ENCODE results near the gene RNF25.
A peak's percentile ranks its signal among the peaks of the same experiment; 100 is the strongest.

The RNF25 gene

GRCh38 chr2:218679119-218679518, 7.3 kb upstream of the RNF25 start:
- no peak for DNase-seq

GRCh38 chr2:218671097-218671653, 627 bp downstream of the RNF25 start:
- DNase-seq: no peak

- no peak for DNase-seq
Measured at GRCh38 chr2:218664653-218665052, 7.1 kb downstream of the RNF25 start.

- no peak for DNase-seq
Measured at GRCh38 chr2:218663901-218664300, 7.9 kb downstream of the RNF25 start.

GRCh38 chr2:218662827-218663226, 9.0 kb downstream of the RNF25 start:
- DNase-seq: no peak

GRCh38 chr2:218662377-218662776, 9.4 kb downstream of the RNF25 start:
- no peak for DNase-seq

- DNase-seq: no peak
Measured at GRCh38 chr2:218659988-218660358, 11.8 kb downstream of the RNF25 start.

GRCh38 chr2:218659258-218659987, 12.4 kb downstream of the RNF25 start, which contains the start of the genes BCS1L and ZNF142:
TSS of gene BCS1L (plus strand) at chr2:218659683. CDS start at chr2:218660988, 1,305 bp downstream.
TSS of gene ZNF142 (minus strand) at chr2:218659623. CDS start at chr2:218656429, 3,194 bp downstream.
- DNase-seq: peak; percentile 89

- DNase-seq: peak; percentile 16
Measured at GRCh38 chr2:218658671-218659257, 13.0 kb downstream of the RNF25 start.

GRCh38 chr2:218655751-218656150, 16.1 kb downstream of the RNF25 start:
- no peak for DNase-seq

GRCh38 chr2:218648787-218649100, 23.1 kb downstream of the RNF25 start:
- no peak for DNase-seq

- peak; percentile 19 for DNase-seq
Measured at GRCh38 chr2:218648088-218648786, 23.6 kb downstream of the RNF25 start.

GRCh38 chr2:218645126-218645525, 26.7 kb downstream of the RNF25 start:
- no peak for DNase-seq

GRCh38 chr2:218644721-218645120, 27.1 kb downstream of the RNF25 start:
- DNase-seq: no peak

GRCh38 chr2:218643751-218644310, 28.0 kb downstream of the RNF25 start:
- DNase-seq: no peak

- DNase-seq: no peak
Measured at GRCh38 chr2:218642786-218643185, 29.0 kb downstream of the RNF25 start.

- DNase-seq: no peak
Measured at GRCh38 chr2:218642121-218642656, 29.6 kb downstream of the RNF25 start.

GRCh38 chr2:218638372-218638771, 33.4 kb downstream of the RNF25 start:
- no peak for DNase-seq

GRCh38 chr2:218635719-218636118, 36.1 kb downstream of the RNF25 start:
- no peak for DNase-seq

GRCh38 chr2:218631837-218632236, 40.0 kb downstream of the RNF25 start:
- DNase-seq: no peak

GRCh38 chr2:218627939-218628338, 43.9 kb downstream of the RNF25 start:
- DNase-seq: no peak

- no peak for DNase-seq
Measured at GRCh38 chr2:218626369-218626768, 45.4 kb downstream of the RNF25 start.

GRCh38 chr2:218623366-218623705, 48.5 kb downstream of the RNF25 start:
- DNase-seq: no peak

All from effector CD4-positive, alpha-beta T cell (primary cell).